ENCODE data around the gene EFNB1. TPM values are rescaled to one million over a fixed set of nuclear protein-coding genes. Genes with fewer than 3 reads are reported as not detected.
A peak's percentile ranks its signal among the peaks of the same experiment; 100 is the strongest.

EFNB1 gene
- polyA plus RNA-seq, 1 donor (not counting 4 experiments of a cell fraction or from before 2014, with no cell fraction given), result 90.3 TPM

GRCh38 chrX:68833448-68833805, 4.6 kb downstream of the EFNB1 start:
- Histone ChIP-seq H3K9me3 (ENCODE audit: control insufficient read depth, low read depth, low read length) (no peaks in the 10 kb centered on the region), H2AFZ (ENCODE audit: control insufficient read depth, low read length) (no peak overlapping the region), H3K36me3 (ENCODE audit: control insufficient read depth in 2 of 2, extremely low read depth in 1 of 2, insufficient read depth in 2 of 2, low read length in 2 of 2) (peaks cover 3 to 22% of the 10 kb centered on the region in 2 experiments), H3K27me3 (ENCODE audit: control insufficient read depth, extremely low read depth, insufficient read depth, low read length) (no peaks in the 10 kb centered on the region), H3K4me3 (ENCODE audit: control insufficient read depth in 2 of 3, extremely low read depth in 1 of 3, insufficient read depth in 2 of 3, low read depth in 1 of 3, low read length in 3 of 3) (peak overlapping the region; percentile 67 to 86 (median 68)), H3K4me2 (ENCODE audit: control insufficient read depth, extremely low read depth, insufficient read depth, low read depth, low read length) (peak overlapping the region; percentile 83), H3K9ac (ENCODE audit: control insufficient read depth, extremely low read depth, insufficient read depth, low read length) (peak overlapping the region; percentile 81), H3K4me1 (ENCODE audit: control insufficient read depth, extremely low read depth, insufficient read depth, low read length) (peaks cover 44% of the 10 kb centered on the region), H3K9me1 (ENCODE audit: control insufficient read depth, extremely low read depth, insufficient read depth, low read length) (peaks cover 4% of the 10 kb centered on the region), H3K27ac (ENCODE audit: control insufficient read depth, insufficient read depth, low read length) (peak overlapping the region; percentile 92), H4K20me1 (ENCODE audit: control insufficient read depth, extremely low read depth, insufficient read depth, low read length) (peaks cover 26% of the 10 kb centered on the region), H3K79me2 (ENCODE audit: control insufficient read depth, insufficient read depth, low read length) (peaks cover 97% of the 10 kb centered on the region)
- FAIRE-seq (no peak), DNase-seq (ENCODE audit: low read depth, low spot score) (no peak)
- TF ChIP-seq EZH2 (IDR thresholded peaks at IDR 0.05; ENCODE audit: low read length), result no peak
- TF ChIP-seq CTCF (optimal IDR thresholded peaks at IDR 0.05 in 1 of 3, IDR thresholded peaks at IDR 0.05 in 1 of 3, conservative IDR thresholded peaks at IDR 0.05 in 1 of 3; ENCODE audit: extremely low read depth in 1 of 3, insufficient read depth in 2 of 3, low read length in 3 of 3), result no peak
- dilution Hi-C loops (cut with MboI; ENCODE audit: extremely low pct_ligation_motif_present, low sequenced_read_pairs), result no loop called here

DNA sequence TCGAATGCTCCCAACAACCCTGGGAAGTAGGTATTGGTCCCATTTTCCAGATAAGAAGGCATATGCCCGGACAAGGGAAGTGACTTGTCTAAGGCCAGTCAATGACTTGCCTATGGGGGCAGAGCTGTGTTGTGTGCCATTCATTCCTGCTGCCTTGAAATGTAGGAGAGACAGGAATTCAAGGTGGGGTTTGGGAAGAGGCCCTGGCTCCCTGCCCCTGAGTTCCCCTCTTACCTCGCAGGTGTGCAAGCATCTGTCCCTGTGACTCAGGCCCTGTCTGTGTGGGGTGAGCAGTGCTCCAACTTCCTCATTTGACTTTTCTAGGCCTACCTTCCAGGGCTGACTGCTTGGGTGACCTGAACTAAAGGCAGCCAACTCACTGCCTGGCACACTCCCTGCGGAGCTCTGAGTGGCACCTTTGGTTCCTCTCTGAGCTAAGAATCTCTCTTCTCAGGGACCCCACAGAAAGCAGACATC, 5.1 kb downstream of the EFNB1 start:
- peak overlapping the region; percentile 92 for H3K27ac ChIP-seq (ENCODE audit: control insufficient read depth, insufficient read depth, low read length)
- FAIRE-seq (peak; percentile 69), DNase-seq (ENCODE audit: low read depth, low spot score) (no peak)
- H4K20me1 ChIP-seq (ENCODE audit: control insufficient read depth, extremely low read depth, insufficient read depth, low read length), result peaks cover 26% of the 10 kb centered on the region
- H3K9me1 ChIP-seq (ENCODE audit: control insufficient read depth, extremely low read depth, insufficient read depth, low read length), result peaks cover 4% of the 10 kb centered on the region
- dilution Hi-C loops (cut with MboI; ENCODE audit: extremely low pct_ligation_motif_present, low sequenced_read_pairs), result no loop called here
- peak overlapping the region; percentile 81 for H3K9ac ChIP-seq (ENCODE audit: control insufficient read depth, extremely low read depth, insufficient read depth, low read length)
- peaks cover 47% of the 10 kb centered on the region for H3K4me1 ChIP-seq (ENCODE audit: control insufficient read depth, extremely low read depth, insufficient read depth, low read length)
- H3K36me3 ChIP-seq (ENCODE audit: control insufficient read depth in 2 of 2, extremely low read depth in 1 of 2, insufficient read depth in 2 of 2, low read length in 2 of 2), result peaks cover 5 to 23% of the 10 kb centered on the region in 2 experiments
- H3K4me2 ChIP-seq (ENCODE audit: control insufficient read depth, extremely low read depth, insufficient read depth, low read depth, low read length), result peak overlapping the region; percentile 83
- H3K27me3 ChIP-seq (ENCODE audit: control insufficient read depth, extremely low read depth, insufficient read depth, low read length), result no peaks in the 10 kb centered on the region
- no peak overlapping the region for H2AFZ ChIP-seq (ENCODE audit: control insufficient read depth, low read length)
- no peaks in the 10 kb centered on the region for H3K9me3 ChIP-seq (ENCODE audit: control insufficient read depth, low read depth, low read length)
- H3K79me2 ChIP-seq (ENCODE audit: control insufficient read depth, insufficient read depth, low read length), result peaks cover 100% of the 10 kb centered on the region
- TF ChIP-seq EZH2 (IDR thresholded peaks at IDR 0.05; ENCODE audit: low read length) (no peak), CTCF (optimal IDR thresholded peaks at IDR 0.05 in 1 of 3, IDR thresholded peaks at IDR 0.05 in 1 of 3, conservative IDR thresholded peaks at IDR 0.05 in 1 of 3; ENCODE audit: extremely low read depth in 1 of 3, insufficient read depth in 2 of 3, low read length in 3 of 3) (no peak)
- peak overlapping the region; percentile 67 to 86 (median 68) for H3K4me3 ChIP-seq (ENCODE audit: control insufficient read depth in 2 of 3, extremely low read depth in 1 of 3, insufficient read depth in 2 of 3, low read depth in 1 of 3, low read length in 3 of 3)
